AG08395 (cell line): ENCODE results near the gene IKBIP.
A peak's percentile ranks its signal among the peaks of the same experiment; 100 is the strongest.
"Not testable (repeated sequence)": the region's sequence is repeated elsewhere in the genome, so short reads cannot be mapped to it uniquely, and the experiment has no call there.

ENCODE experiments used
- DNase-seq: peaks from one replicate; pipeline ENCODE4 v3.0.0; 2012; ENCODE audit warnings: mixed read lengths, low spot score

The IKBIP gene

GRCh38 chr12:98644712-98645571 lies at the start of gene IKBIP, which contains the start of gene APAF1:
Gene IKBIP, minus strand, starts transcription at chr12:98644788. Its CDS starts 87 bp downstream, at chr12:98644701.
Gene APAF1, plus strand, starts transcription at chr12:98645290. Its CDS starts 3,070 bp downstream, at chr12:98648360.
- DNase-seq: peak; percentile 97

GRCh38 chr12:98691351-98691750 lies 46.8 kb upstream of the IKBIP start:
- no peak for DNase-seq

- no peak for DNase-seq
Observed at GRCh38 chr12:98686603-98687002, 42.0 kb upstream of the IKBIP start.

GRCh38 chr12:98684199-98684598 lies 39.6 kb upstream of the IKBIP start:
- no peak for DNase-seq

GRCh38 chr12:98679611-98680005 lies 35.0 kb upstream of the IKBIP start:
- no peak for DNase-seq

- no peak for DNase-seq
Observed at GRCh38 chr12:98678946-98679610, 34.5 kb upstream of the IKBIP start.

GRCh38 chr12:98678236-98678945 lies 33.8 kb upstream of the IKBIP start:
- DNase-seq: no peak

- no peak for DNase-seq
Observed at GRCh38 chr12:98674841-98675240, 30.3 kb upstream of the IKBIP start.

GRCh38 chr12:98671459-98671858 lies 26.9 kb upstream of the IKBIP start:
- no peak for DNase-seq

GRCh38 chr12:98669751-98670150 lies 25.2 kb upstream of the IKBIP start:
- DNase-seq: no peak

- DNase-seq: no peak
Observed at GRCh38 chr12:98660521-98660920, 15.9 kb upstream of the IKBIP start.

GRCh38 chr12:98656289-98657101 lies 11.9 kb upstream of the IKBIP start:
- no peak for DNase-seq

- peak; percentile 51 for DNase-seq
Observed at GRCh38 chr12:98653866-98654493, 9.4 kb upstream of the IKBIP start.

GRCh38 chr12:98651328-98651727 lies 6.7 kb upstream of the IKBIP start:
- DNase-seq: no peak

GRCh38 chr12:98646294-98647090 lies 1.9 kb upstream of the IKBIP start:
- no peak for DNase-seq

- DNase-seq: no peak
Observed at GRCh38 chr12:98645572-98646067, 1.0 kb upstream of the IKBIP start.

- DNase-seq: no peak
Observed at GRCh38 chr12:98644433-98644711, 216 bp downstream of the IKBIP start.

- not testable (repeated sequence) for DNase-seq
Observed at GRCh38 chr12:98642801-98643200, 1.8 kb downstream of the IKBIP start.

- DNase-seq: no peak
Observed at GRCh38 chr12:98639491-98639890, 5.1 kb downstream of the IKBIP start.

- no peak for DNase-seq
Observed at GRCh38 chr12:98638009-98638408, 6.6 kb downstream of the IKBIP start.
